Measurements from ENCODE around the gene C15orf62. TPM values are rescaled to one million over a fixed set of nuclear protein-coding genes. Genes with fewer than 3 reads are reported as not detected.

The C15orf62 gene
- polyA plus RNA-seq, 1 donor from 2014 or later: not detected

DNA sequence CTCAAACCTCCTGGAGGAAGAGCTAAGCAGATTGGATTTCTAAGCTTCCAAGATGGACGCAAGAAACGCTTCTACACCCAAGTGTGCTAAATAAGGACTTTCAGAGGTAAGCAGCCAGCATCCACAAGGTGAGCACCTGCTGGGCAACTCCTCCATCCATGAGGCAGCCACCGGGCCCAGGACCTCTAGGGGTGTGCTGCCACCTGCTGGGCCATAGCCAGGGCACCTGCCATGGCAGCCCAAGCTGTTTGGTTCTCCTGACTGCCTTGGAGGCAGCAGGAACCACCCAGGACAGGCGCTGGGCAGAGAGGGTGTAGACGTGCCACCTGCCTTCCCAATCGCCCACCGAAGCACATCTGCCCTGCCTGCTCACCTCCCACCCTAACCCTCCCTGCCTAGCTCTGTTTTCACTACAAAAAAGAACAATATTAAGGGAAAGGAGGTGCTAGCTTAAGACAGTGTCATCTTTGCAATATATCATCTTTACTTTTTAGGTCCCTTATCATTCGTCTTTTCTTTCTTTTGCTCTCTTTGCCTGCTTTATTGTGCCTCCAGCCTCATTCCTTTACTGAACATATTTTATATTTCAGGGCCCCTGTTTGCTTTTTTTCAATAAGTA is 12.9 kb downstream of the C15orf62 start:
- H2AFZ ChIP-seq (ENCODE audit: low read depth, low read length): no peak overlapping the region
- TF ChIP-seq RAD21 (conservative IDR thresholded peaks at IDR 0.05): peak; percentile 60
- no peak for TF ChIP-seq MXI1 (conservative IDR thresholded peaks at IDR 0.05; ENCODE audit: poor library complexity, severe bottlenecking)
- TF ChIP-seq EZH2 (IDR thresholded peaks at IDR 0.05; ENCODE audit: borderline replicate concordance, insufficient read depth, low read length, poor library complexity, severe bottlenecking): no peak
- TF ChIP-seq, protein P1, sequence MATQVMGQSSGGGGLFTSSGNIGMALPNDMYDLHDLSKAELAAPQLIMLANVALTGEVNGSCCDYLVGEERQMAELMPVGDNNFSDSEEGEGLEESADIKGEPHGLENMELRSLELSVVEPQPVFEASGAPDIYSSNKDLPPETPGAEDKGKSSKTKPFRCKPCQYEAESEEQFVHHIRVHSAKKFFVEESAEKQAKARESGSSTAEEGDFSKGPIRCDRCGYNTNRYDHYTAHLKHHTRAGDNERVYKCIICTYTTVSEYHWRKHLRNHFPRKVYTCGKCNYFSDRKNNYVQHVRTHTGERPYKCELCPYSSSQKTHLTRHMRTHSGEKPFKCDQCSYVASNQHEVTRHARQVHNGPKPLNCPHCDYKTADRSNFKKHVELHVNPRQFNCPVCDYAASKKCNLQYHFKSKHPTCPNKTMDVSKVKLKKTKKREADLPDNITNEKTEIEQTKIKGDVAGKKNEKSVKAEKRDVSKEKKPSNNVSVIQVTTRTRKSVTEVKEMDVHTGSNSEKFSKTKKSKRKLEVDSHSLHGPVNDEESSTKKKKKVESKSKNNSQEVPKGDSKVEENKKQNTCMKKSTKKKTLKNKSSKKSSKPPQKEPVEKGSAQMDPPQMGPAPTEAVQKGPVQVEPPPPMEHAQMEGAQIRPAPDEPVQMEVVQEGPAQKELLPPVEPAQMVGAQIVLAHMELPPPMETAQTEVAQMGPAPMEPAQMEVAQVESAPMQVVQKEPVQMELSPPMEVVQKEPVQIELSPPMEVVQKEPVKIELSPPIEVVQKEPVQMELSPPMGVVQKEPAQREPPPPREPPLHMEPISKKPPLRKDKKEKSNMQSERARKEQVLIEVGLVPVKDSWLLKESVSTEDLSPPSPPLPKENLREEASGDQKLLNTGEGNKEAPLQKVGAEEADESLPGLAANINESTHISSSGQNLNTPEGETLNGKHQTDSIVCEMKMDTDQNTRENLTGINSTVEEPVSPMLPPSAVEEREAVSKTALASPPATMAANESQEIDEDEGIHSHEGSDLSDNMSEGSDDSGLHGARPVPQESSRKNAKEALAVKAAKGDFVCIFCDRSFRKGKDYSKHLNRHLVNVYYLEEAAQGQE (IDR thresholded peaks at IDR 0.05; ENCODE audit: borderline replicate concordance): no peak
- peak; percentile 56 for TF ChIP-seq SMC3 (conservative IDR thresholded peaks at IDR 0.05; ENCODE audit: poor library complexity)
- TF ChIP-seq, protein P2, sequence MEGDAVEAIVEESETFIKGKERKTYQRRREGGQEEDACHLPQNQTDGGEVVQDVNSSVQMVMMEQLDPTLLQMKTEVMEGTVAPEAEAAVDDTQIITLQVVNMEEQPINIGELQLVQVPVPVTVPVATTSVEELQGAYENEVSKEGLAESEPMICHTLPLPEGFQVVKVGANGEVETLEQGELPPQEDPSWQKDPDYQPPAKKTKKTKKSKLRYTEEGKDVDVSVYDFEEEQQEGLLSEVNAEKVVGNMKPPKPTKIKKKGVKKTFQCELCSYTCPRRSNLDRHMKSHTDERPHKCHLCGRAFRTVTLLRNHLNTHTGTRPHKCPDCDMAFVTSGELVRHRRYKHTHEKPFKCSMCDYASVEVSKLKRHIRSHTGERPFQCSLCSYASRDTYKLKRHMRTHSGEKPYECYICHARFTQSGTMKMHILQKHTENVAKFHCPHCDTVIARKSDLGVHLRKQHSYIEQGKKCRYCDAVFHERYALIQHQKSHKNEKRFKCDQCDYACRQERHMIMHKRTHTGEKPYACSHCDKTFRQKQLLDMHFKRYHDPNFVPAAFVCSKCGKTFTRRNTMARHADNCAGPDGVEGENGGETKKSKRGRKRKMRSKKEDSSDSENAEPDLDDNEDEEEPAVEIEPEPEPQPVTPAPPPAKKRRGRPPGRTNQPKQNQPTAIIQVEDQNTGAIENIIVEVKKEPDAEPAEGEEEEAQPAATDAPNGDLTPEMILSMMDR (IDR thresholded peaks at IDR 0.05; ENCODE audit: poor library complexity, severe bottlenecking): peak; percentile 61

DNA sequence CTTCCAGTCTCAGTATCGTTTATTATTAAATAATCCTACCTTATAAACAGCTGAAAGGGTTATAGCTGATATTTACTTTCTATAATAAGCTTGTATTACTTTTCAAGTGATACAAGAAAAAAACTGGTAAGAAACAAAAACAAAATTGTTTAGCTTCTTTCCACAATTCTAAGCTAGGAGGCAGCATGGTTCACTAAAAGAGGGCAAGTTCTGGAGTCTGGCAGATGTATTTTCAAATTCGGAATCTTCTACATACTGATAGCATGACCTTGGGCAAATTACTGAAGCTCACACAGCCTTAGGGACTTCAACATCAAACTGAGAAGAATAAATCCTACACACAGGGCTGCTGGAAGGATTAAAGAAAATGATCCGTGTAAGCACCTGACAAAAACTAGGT is 15.4 kb downstream of the C15orf62 start:
- Histone ChIP-seq H3K27me3 (ENCODE audit: insufficient read depth, low read depth, low read length) (no peaks in the 10 kb centered on the region), H3K9ac (ENCODE audit: low read length) (no peak overlapping the region), H3K9me3 (ENCODE audit: low read length) (no peaks in the 10 kb centered on the region), H3K36me3 (ENCODE audit: insufficient read depth, low read length) (no peaks in the 10 kb centered on the region), H2AFZ (ENCODE audit: low read depth, low read length) (no peak overlapping the region), H3K4me2 (ENCODE audit: low read length) (no peak overlapping the region), H3K27ac (ENCODE audit: low read length) (no peak overlapping the region), H3F3A (ENCODE audit: insufficient read depth, low read length, poor library complexity, severe bottlenecking) (no peaks in the 10 kb centered on the region), H3K9me2 (ENCODE audit: insufficient read depth, low read length) (no peaks in the 10 kb centered on the region), H3K4me3 (ENCODE audit: low read length) (no peak overlapping the region), H3K79me2 (replicated peaks; ENCODE audit: insufficient read depth, low read length) (no peaks in the 10 kb centered on the region), H4K20me1 (ENCODE audit: insufficient read depth) (no peaks in the 10 kb centered on the region)
- TF ChIP-seq, protein P1 (IDR thresholded peaks at IDR 0.05; ENCODE audit: borderline replicate concordance): no peak
- TF ChIP-seq RAD21 (conservative IDR thresholded peaks at IDR 0.05) (no peak), MXI1 (conservative IDR thresholded peaks at IDR 0.05; ENCODE audit: poor library complexity, severe bottlenecking) (no peak), SMC3 (conservative IDR thresholded peaks at IDR 0.05; ENCODE audit: poor library complexity) (no peak), EP300 (conservative IDR thresholded peaks at IDR 0.05; ENCODE audit: poor library complexity, severe bottlenecking) (no peak), EZH2 (IDR thresholded peaks at IDR 0.05; ENCODE audit: borderline replicate concordance, insufficient read depth, low read length, poor library complexity, severe bottlenecking) (no peak), POLR2AphosphoS5 (IDR thresholded peaks at IDR 0.05) (no peak), TAF1 (IDR thresholded peaks at IDR 0.05; ENCODE audit: low read depth) (no peak)
- TF ChIP-seq, protein P2 (IDR thresholded peaks at IDR 0.05; ENCODE audit: poor library complexity, severe bottlenecking): no peak

More for the DNA sequence above, 12.9 kb downstream of the C15orf62 start:
- no peak overlapping the region for H3K9ac ChIP-seq (ENCODE audit: low read length)
- no peaks in the 10 kb centered on the region for H3K36me3 ChIP-seq (ENCODE audit: insufficient read depth, low read length)
- no peaks in the 10 kb centered on the region for H3K9me2 ChIP-seq (ENCODE audit: insufficient read depth, low read length)
- no peak overlapping the region for H3K27ac ChIP-seq (ENCODE audit: low read length)
- H3K79me2 ChIP-seq (replicated peaks; ENCODE audit: insufficient read depth, low read length): no peaks in the 10 kb centered on the region
- H3F3A ChIP-seq (ENCODE audit: insufficient read depth, low read length, poor library complexity, severe bottlenecking): no peaks in the 10 kb centered on the region
- H3K4me2 ChIP-seq (ENCODE audit: low read length): no peak overlapping the region
- H3K27me3 ChIP-seq (ENCODE audit: insufficient read depth, low read depth, low read length): no peaks in the 10 kb centered on the region
- no peaks in the 10 kb centered on the region for H3K9me3 ChIP-seq (ENCODE audit: low read length)
- no peaks in the 10 kb centered on the region for H4K20me1 ChIP-seq (ENCODE audit: insufficient read depth)
- no peak overlapping the region for H3K4me3 ChIP-seq (ENCODE audit: low read length)

Measured in neural cell (in vitro differentiated cells).